ENCODE measurements around the gene AOC3. TPM values are rescaled to one million over a fixed set of nuclear protein-coding genes. Genes with fewer than 3 reads are reported as not detected.

AOC3 gene
- total and polyA plus RNA-seq, 2 of the 8 experiments (the other 6 are each of a cell fraction or from before 2014, with no cell fraction given): 2.5 to 2.7 TPM

GRCh38 chr17:42868338-42868737 lies 17.3 kb downstream of the AOC3 start (continued):
- TF ChIP-seq CTCF (IDR thresholded peaks at IDR 0.05; ENCODE audit: control extremely low read depth in 1 of 3, insufficient read depth in 1 of 3, low read depth in 1 of 3, low read length in 3 of 3): no peak
- TF ChIP-seq SP2 (IDR thresholded peaks at IDR 0.05; ENCODE audit: low read length): no peak
- TF ChIP-seq SRF (IDR thresholded peaks at IDR 0.05; ENCODE audit: low read depth, low read length): no peak
- no peak for TF ChIP-seq SP1 (IDR thresholded peaks at IDR 0.05; ENCODE audit: low read depth, low read length)

Measured in H1 (cell line).